NT2/D1 (cell line): ENCODE data around the gene FOXK1.

ENCODE experiments used
- DNase-seq: peaks from one replicate; pipeline ENCODE4 v3.0.0-alpha.2; 2011; ENCODE audit warnings: low read depth, low spot score
- H3K27me3 ChIP-seq: 2 replicates; pipeline ENCODE4 v1.6.0; 2011; ENCODE audit warnings: mild to moderate bottlenecking; ENCODE audit not compliant: insufficient read length, insufficient read depth
- H3K36me3 ChIP-seq: 2 replicates; pipeline ENCODE4 v1.6.1; 2011; ENCODE audit warnings: mild to moderate bottlenecking, low read length, mixed read lengths; ENCODE audit not compliant: insufficient read depth, insufficient read length
- H3K4me1 ChIP-seq: 2 replicates; pipeline ENCODE4 v1.5.1; 2011; ENCODE audit not compliant: insufficient read depth, insufficient read length
- H3K4me3 ChIP-seq: 2 replicates; pipeline ENCODE4 v1.5.1; 2011; ENCODE audit warnings: low read depth; ENCODE audit not compliant: insufficient read length
- H3K9ac ChIP-seq: 2 replicates; pipeline ENCODE4 v1.6.0; 2011; ENCODE audit warnings: low read depth; ENCODE audit not compliant: insufficient read length
- H3K9me3 ChIP-seq: 2 replicates; pipeline ENCODE4 v1.5.1; 2011; ENCODE audit warnings: mild to moderate bottlenecking, low read length; ENCODE audit not compliant: insufficient read depth
- SUZ12 ChIP-seq: IDR thresholded peaks from 2 replicates; pipeline ENCODE4 v1.6.1; 2011; ENCODE audit not compliant: insufficient read length, insufficient read depth; ENCODE audit errors: extremely low read depth
- YY1 ChIP-seq: IDR thresholded peaks from 2 replicates; pipeline ENCODE4 v1.6.1; 2011; ENCODE audit not compliant: insufficient read length, insufficient read depth
- ZNF274 ChIP-seq: IDR thresholded peaks from 2 replicates; pipeline ENCODE4 v1.6.1; 2011; ENCODE audit warnings: mild to moderate bottlenecking, low read depth, low read length

The FOXK1 gene

GRCh38 chr7:4703532-4703931 is 21.4 kb downstream of the FOXK1 start:
- TF ChIP-seq ZNF274 = no peak
- TF ChIP-seq YY1 = no peak
- TF ChIP-seq SUZ12 = no peak
- no peak for DNase-seq
- no peak overlapping the region for H3K9ac ChIP-seq
- no peak overlapping the region for H3K4me3 ChIP-seq
- H3K27me3 ChIP-seq = peaks cover 69% of the 10 kb centered on the region
- peaks cover 23% of the 10 kb centered on the region for H3K4me1 ChIP-seq
- H3K36me3 ChIP-seq = no peaks in the 10 kb centered on the region
- H3K9me3 ChIP-seq = no peaks in the 10 kb centered on the region

DNA sequence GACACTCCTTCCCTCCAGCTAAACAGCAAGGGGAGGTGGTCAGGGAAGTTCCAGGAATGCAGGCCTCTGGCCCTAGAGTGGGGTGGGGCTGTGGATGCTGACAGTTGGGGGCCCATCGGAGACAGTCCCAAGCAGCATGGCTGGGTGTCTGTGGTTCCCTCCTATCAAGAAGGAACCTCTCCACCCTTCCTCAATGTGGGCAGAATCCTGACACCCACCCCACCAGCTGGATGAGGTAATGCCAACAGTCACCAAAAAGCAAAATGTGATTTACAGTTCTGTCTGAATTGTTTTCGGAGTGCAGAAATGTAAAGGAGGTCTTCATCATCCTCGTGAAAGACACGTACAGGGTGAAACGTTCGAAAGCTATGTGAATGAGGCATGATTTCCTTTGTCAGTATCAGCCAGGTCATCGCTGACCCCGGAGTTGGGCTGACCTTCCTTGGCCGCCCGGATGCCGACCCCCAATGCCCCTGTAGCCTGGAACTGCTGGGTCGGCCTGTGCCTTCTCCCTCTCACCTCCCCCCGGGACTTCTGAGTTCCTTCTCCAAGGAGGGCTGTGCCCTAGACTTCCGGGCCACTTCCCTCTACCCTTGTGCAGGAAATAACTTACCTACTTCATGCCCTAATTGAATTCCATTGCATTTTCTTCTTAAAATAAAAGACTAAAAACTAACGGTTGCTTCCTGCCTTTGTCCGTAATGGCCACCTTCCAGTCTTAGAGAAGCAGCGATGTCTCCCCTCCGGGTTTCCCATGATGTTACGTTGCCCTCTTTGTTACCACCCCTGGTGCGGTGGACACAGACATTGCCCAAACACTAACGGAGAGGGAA is 24.5 kb downstream of the FOXK1 start:
- Histone ChIP-seq H3K9me3 (0 out of 2 replicates have a peak, but pooled peaks cover 6% of the 10 kb centered on the region), H3K9ac (peak overlapping the region; percentile 43), H3K36me3 (peaks cover 18% of the 10 kb centered on the region), H3K4me3 (peak overlapping the region; percentile 24), H3K27me3 (peaks cover 79% of the 10 kb centered on the region), H3K4me1 (peaks cover 25% of the 10 kb centered on the region)
- TF ChIP-seq SUZ12 (no peak), ZNF274 (no peak)
- no peak for DNase-seq

GRCh38 chr7:4707217-4707741 is 25.2 kb downstream of the FOXK1 start:
- H3K27me3 ChIP-seq = peaks cover 86% of the 10 kb centered on the region

DNA sequence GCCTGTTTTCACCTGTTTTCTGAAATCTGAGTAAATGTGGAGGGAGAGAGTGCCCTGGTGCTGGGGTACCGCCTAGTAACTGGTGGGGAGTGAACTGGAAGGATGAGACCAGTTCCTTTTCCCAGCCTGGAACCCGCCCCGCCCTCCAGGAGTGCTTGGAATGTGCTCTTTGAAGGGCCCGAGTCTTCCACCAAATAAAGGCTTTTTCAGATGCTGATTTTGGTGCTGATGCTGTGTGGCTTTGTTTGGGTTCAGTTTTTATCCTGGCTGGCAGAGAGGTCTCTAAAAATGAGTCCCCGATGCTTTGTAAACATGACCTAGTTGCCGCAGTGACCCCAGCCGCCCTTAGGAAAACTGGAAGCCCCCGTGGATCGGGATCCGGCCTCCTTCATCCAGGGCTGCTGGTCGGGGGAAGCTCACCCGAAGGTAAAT is 25.9 kb downstream of the FOXK1 start:
- peaks cover 19% of the 10 kb centered on the region for H3K4me1 ChIP-seq
- peak; percentile 97 for DNase-seq
- H3K36me3 ChIP-seq = peaks cover 24% of the 10 kb centered on the region
- H3K4me3 ChIP-seq = no peak overlapping the region
- peaks cover 87% of the 10 kb centered on the region for H3K27me3 ChIP-seq
- H3K9me3 ChIP-seq = 0 out of 2 replicates have a peak, but pooled peaks cover 6% of the 10 kb centered on the region
- TF ChIP-seq YY1 (no peak), SUZ12 (no peak), ZNF274 (no peak)
- no peak overlapping the region for H3K9ac ChIP-seq

More at GRCh38 chr7:4707217-4707741, 25.2 kb downstream of the FOXK1 start:
- peak; percentile 89 for DNase-seq
- Histone ChIP-seq H3K9me3 (0 out of 2 replicates have a peak, but pooled peaks cover 6% of the 10 kb centered on the region), H3K9ac (peak overlapping the region; percentile 32), H3K4me3 (peak overlapping the region; percentile 24), H3K36me3 (peaks cover 23% of the 10 kb centered on the region), H3K4me1 (peaks cover 26% of the 10 kb centered on the region)
- no peak for TF ChIP-seq SUZ12
- no peak for TF ChIP-seq ZNF274
- no peak for TF ChIP-seq YY1

- no peak overlapping the region for H3K9ac ChIP-seq
- no peak for DNase-seq
- peaks cover 24% of the 10 kb centered on the region for H3K36me3 ChIP-seq
- H3K4me3 ChIP-seq = no peak overlapping the region
- peaks cover 87% of the 10 kb centered on the region for H3K27me3 ChIP-seq
- H3K9me3 ChIP-seq = 0 out of 2 replicates have a peak, but pooled peaks cover 6% of the 10 kb centered on the region
- H3K4me1 ChIP-seq = peaks cover 19% of the 10 kb centered on the region
- TF ChIP-seq YY1 (no peak), ZNF274 (no peak), SUZ12 (no peak)
Observed at GRCh38 chr7:4709187-4709586, 27.1 kb downstream of the FOXK1 start.

GRCh38 chr7:4711093-4711492 is 29.0 kb downstream of the FOXK1 start:
- H3K27me3 ChIP-seq = peaks cover 89% of the 10 kb centered on the region
- peaks cover 23% of the 10 kb centered on the region for H3K4me1 ChIP-seq
- H3K9me3 ChIP-seq = 0 out of 2 replicates have a peak, but pooled peaks cover 6% of the 10 kb centered on the region
- no peak overlapping the region for H3K4me3 ChIP-seq
- peaks cover 24% of the 10 kb centered on the region for H3K36me3 ChIP-seq
- H3K9ac ChIP-seq = no peak overlapping the region
- TF ChIP-seq ZNF274 = no peak
- no peak for TF ChIP-seq YY1
- no peak for DNase-seq

DNA sequence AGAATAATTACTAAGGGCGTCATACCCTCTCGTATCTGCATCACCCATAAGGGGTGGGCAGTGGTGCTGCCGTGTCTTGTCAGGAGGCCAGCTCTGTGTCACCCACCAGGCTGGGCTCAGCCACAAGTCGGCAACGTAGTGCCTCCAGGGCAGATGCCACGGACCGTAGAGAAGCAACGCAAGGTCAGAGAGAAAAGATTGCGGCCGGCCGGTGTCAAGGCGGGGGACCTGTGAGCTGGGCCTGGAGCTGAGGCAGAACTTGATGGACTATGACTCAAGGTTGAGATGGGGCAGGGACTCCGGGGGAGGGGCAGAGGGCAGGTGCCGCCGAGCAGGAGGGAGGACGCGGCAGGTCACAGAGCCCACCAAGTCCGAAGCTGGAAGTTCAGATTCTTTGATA is 29.5 kb downstream of the FOXK1 start:
- Histone ChIP-seq H3K4me1 (peaks cover 17% of the 10 kb centered on the region), H3K9ac (no peak overlapping the region), H3K9me3 (0 out of 2 replicates have a peak, but pooled peaks cover 6% of the 10 kb centered on the region), H3K36me3 (peaks cover 24% of the 10 kb centered on the region), H3K4me3 (no peak overlapping the region), H3K27me3 (peaks cover 89% of the 10 kb centered on the region)
- DNase-seq = no peak
- TF ChIP-seq SUZ12 (no peak), YY1 (no peak), ZNF274 (no peak)
